GM18511 (cell line): ENCODE data around the gene HSD17B4.
"Not testable (repeated sequence)": the region's sequence is repeated elsewhere in the genome, so short reads cannot be mapped to it uniquely, and the experiment has no call there.

Source experiments
- ATAC-seq: cut with Tn5 transposase; IDR thresholded peaks from one replicate; pipeline ENCODE4 v1.9.1; 2021; ENCODE audit warnings: mild to moderate bottlenecking, moderate library complexity; ENCODE audit not compliant: unreplicated experiment

Gene HSD17B4, protein sequence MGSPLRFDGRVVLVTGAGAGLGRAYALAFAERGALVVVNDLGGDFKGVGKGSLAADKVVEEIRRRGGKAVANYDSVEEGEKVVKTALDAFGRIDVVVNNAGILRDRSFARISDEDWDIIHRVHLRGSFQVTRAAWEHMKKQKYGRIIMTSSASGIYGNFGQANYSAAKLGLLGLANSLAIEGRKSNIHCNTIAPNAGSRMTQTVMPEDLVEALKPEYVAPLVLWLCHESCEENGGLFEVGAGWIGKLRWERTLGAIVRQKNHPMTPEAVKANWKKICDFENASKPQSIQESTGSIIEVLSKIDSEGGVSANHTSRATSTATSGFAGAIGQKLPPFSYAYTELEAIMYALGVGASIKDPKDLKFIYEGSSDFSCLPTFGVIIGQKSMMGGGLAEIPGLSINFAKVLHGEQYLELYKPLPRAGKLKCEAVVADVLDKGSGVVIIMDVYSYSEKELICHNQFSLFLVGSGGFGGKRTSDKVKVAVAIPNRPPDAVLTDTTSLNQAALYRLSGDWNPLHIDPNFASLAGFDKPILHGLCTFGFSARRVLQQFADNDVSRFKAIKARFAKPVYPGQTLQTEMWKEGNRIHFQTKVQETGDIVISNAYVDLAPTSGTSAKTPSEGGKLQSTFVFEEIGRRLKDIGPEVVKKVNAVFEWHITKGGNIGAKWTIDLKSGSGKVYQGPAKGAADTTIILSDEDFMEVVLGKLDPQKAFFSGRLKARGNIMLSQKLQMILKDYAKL

DNA sequence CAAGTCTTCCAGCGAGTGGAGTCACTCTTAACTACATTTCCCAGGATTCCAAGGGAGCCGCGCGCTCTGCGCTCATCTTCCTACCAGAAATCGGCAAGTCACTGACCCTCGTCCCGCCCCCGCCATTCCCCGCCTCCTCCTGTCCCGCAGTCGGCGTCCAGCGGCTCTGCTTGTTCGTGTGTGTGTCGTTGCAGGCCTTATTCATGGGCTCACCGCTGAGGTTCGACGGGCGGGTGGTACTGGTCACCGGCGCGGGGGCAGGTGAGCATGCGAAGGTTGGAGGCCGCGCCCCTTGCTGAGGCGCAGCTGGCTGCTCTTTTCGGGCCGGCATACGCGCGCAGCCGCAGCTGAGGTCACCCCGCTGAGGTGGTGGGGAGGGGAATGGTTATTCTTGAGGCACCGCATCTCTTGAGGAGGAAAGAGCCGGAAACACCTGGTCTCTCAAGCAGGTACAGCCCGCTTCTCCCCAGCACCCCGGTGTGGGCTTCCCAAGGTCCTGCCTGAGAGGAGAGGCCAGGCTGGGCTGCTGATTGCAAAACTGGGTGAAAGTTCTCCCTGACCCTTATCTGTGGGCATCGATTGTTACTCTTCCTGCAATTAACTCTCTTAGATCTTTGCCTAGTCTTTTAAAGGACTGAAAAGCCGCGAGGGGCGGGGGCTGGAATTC, at the start of gene HSD17B4:
Gene HSD17B4, plus strand, starts transcription at position 125 of the 667 bp plus-strand sequence. Its CDS starts 79 bp downstream, at position 204.
- peak; percentile 97 for ATAC-seq

DNA sequence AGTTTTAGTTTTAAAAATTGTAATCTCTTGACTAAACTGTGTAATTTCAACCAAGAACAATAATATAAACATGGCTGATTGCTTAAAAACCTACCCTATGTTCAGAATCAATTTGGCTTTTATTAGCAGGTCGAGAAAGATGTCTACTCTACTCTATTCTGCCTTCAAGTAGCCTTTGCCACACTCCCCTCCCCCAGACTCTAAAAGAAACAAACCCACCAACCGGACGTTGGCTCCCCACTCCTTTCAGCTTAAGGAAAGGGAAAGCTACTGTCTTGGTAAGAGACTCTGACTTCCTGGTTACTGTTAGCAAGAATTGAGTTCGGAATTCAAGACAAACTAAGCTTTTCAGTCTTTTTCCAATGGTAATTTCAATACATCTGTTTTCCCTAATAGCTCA, 49.7 kb upstream of the HSD17B4 start:
- ATAC-seq = no peak

DNA sequence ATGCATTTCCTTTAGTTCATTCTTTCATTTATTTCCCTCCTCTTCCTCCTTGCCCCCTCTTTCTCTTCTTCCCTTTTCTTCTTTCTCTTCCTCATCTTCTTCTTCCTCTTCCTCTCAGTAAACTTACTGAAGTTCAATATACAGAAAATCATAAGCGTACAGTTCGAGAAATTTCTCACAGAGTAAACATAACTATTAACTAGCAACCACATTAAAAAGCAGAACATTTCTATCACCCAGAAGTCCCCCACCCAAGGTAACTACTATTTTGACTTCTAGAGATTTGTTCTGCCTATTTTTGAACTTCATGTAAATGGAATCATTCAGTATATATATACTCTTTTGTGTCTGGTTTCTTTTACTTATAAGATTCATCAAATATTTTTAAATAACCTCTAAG, 48.3 kb upstream of the HSD17B4 start:
- no peak for ATAC-seq

DNA sequence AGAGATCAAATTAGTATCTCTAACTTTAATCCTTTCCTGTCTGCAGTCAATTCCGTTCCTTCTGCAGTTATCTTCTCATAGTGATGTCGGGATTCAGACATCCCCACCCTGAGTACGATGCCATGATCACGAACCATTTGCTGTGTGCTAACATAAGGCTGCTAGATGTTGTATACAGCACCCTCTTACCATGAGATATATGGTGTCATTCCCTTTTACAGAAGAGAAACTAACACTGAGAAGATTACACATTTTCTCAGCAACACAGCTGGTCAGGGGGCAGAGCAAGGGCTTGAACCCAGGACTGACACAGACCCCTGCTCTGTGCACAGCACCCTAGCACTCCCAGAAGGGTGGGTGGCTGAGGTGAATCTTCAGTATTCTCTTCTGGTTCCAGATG, 46.9 kb upstream of the HSD17B4 start:
- peak; percentile 42 for ATAC-seq

DNA sequence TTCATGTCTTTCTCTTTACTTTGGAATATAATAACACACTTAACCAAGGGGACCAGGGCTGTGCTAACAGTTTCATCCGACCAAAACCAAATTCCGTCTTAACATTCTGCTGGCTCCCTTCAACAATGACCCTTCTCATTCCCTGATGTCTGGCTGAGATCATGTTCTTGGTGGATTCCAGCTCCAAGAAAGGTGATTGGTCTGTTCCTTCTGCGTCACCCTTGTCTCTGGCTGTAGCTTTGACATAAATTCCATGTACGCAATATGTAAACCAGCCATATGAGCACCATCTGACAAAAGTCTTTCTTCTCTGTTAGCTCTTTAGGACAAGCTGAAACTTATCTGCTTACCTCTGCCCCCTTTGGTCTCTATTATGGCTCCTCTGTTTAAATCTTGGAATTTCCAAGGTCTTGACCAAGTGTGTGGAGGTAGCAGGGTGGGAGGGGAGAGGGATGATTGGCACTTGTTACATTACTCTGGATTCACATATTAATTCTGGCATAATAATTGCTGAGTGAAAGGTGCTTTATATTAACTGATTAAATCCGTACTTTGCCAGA, 45.7 kb upstream of the HSD17B4 start:
- no peak for ATAC-seq

DNA sequence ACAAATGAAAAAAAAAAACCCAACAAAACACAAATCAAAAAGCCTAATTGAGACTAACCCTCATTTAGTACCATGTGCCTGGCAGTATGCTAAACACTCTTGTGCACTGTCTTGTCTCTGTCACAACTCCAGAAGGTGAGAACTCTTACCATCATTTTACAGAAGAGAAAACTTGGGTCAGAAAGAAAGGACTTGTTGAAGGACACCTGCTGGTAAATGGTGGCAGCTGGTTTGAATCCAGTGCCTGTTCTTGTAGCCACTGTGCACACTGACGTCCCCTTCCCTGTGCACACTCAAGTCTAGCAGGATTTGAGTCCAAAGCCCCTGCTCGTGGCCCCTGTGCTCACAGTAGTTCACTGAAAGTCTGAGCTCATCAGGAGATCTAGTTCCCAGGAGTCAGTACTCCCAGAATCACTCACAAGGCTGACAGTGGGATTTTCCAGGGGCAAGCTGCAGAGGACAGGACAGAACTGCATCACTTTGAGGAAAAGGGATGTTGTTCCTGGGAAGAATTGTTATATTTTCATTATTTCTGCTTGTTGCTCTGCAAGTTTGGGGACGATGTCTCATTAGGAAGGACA, 43.0 kb upstream of the HSD17B4 start:
- ATAC-seq = peak; percentile 36

DNA sequence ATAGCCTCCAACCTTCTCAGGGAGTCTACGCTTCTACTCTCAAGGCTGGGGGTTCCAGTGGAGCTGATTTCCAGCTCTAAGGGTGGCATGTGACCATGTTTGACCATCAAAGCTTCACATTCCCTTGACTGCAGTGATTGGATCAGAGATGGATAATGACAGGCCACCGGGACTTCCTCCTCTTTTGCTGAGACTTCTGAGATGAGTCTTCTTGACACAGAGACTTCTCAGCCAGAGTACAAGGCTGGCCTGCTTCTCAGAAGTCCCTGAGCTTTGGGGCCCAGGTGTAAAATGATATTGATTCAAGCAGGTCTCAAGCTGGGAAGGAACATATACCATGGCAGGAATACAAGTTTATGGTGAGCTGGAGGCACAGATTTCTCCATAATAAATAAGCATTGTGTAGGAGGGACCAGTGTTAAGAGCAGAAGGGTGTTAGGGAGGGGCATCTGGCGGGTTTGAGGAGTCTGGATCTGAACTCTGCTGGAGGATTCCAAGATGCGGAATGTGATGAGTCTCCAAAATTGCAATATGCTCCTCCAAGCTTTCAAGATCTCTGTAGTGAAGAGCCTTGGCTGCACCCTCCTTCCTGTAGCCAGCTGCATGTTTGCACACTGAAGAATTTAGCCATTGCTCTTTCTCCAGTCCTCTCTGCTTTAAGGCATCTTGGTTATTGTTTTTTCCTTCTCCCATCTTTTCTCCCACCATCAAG, 41.7 kb upstream of the HSD17B4 start:
- peak; percentile 34 for ATAC-seq

DNA sequence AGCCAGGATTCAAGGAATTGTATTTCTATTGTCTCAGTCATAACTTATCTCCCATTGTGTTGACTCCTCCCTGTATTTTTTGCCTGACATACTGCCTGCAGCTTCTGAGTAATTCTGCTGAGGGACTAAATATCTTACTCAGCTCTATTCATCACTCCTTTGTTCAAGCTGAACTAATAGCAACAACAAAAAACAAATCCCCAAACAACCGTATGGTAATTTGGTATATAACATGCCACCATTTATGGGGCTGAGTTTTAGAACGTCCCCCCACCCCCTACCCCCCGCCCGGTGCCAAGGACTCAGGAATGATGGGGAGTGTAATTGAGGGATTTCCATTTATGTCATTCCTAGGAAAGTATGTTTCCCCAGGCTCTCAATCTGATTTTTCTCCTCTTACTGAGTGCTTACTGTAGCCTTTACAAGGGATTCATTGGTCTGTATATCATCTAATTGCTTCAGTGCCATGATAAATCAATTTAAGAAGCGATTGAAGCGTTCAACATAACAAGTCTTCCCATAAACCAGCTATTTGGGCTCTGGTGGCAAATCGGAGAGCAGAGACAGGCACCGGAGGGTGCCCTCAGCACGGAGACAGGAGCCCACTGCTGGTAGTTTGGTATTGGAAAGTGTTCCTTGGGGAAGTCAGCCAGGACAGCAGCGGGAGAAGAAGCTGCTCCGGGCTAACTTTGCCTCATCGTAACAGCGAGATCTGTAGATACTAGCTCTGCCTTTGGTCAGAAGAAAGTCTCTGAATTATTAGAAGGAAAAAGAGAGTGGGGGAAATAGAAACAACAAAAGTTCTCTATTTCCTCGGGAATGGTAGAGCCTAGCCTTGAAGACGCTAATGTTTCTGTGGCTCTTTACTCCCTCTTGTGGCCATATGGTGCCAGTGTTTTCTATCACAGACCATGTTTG, 40.7 kb upstream of the HSD17B4 start:
- peak; percentile 73 for ATAC-seq

DNA sequence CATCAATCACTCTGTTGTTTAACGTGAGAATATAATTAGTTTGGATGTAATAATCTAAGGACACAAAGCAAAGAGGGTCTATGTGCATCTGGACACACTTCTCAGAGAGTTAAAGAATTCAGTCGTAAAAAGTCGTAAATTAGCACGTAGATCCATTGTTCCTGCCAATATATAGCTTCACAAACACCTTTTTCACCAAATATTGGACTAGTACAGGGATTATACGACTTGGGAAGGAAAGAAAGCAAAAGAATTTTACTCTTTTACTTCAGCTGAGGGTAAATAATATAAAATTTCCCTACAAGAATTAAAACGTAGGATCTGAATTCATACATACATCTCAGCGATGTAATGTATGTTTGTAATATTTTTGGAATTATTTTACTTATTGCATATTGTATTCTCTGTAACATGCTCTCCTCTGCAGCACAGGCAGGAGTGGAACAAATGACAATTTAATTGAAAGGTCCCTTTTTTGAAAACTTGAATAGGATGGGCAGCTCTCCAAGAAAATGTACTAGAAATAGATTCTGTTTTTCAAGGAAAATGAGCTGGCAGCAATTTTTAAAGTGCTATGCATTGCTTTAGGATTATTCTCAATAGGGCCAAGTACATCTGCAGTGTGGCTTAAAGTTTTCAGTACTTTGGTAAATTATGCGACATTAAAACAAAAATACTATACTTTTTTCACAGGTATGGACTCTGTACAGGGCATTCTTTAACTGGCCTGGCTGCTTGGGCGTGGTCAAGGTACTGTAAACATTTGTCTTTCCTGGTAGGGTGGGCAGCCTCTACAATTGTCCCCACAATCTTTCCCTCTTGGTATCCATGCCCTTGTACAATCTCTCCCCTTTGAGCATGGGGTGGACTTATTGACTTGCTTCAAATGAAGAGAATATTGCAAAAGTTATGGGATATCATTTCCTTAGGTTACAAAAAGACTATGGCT, 39.7 kb upstream of the HSD17B4 start:
- no peak for ATAC-seq

DNA sequence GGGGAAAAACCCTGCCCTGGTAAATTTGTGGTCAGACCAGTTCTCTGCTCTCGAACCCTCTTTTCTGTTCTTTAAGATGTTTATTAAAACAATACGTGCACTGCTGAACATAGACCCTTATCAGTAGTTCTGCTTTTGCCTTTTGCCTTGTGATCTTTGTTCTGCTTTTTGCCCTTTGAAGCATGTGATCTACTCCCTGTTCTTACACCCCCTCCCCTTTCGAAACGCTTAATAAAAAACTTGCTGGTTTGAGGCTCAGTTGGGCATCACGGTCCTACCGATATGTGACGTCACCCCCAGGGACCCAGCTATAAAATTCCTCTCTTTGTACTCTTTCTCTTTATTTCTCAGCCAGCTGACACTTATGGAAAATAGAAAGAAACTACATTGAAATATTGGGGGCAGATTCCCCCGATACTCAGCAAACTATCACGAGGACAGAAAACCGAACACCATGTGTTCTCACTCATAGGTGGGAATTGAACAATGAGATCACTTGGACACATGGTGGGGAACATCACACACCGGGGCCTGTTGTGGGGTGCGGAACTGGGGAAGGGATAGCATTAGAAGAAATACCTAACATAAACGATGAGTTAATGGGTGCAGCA, 38.1 kb upstream of the HSD17B4 start:
- ATAC-seq = peak; percentile 33

DNA sequence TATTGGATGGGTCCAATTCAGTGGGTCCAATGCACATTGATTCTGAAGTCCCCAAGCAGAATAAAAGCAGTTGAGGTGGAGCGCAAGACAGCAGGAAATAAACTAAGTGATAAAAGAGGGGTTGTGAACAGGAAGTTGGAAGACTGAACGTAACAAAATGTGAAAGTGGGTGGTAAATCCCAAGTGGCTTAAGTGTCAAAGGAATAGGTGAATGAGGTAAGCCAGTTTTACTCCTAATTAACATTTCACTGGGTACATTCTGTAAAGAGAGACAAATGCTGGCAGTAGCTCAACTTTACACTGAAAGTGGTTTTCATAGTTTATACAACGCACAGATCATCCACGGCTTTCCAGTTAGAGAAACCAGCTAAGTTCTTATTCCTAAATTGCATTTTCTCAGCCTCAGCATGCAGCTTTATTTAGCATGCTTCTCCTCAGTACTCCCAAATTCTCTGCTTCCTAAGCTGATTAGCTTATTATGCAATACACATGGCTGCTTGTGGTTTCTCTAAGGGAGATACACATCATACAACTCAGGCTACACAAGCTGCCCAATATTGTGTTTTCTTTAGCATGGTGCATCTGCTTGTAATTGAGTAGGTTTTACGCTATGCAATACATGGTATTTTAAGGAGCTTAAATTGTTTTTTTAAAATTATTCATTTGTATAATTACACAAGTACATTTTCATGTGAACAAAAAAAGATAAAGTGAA, 34.2 kb upstream of the HSD17B4 start:
- no peak for ATAC-seq

DNA sequence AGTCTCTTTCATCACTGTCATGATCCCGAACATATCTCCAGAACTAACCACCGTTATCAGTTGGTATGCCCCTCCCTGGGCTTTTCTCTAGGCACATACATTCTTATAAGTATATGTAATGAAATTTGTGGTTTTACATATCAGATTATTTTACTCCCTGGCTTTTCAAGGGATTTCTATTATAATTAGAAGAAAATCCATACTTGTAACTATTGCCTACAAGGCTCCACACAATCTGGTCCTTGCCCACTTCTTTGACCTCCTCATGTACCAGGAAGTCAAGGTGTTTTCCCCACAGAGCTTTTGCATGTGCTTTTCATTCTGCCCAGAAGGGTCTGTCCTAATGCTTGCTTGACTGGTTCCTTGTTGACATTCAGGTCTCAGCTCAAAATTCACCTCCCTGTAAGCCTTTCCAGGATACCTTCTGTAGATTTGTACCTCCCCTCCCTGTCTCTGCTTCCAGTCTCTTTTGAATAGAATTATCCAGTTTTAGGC, 33.6 kb upstream of the HSD17B4 start:
- peak; percentile 61 for ATAC-seq

DNA sequence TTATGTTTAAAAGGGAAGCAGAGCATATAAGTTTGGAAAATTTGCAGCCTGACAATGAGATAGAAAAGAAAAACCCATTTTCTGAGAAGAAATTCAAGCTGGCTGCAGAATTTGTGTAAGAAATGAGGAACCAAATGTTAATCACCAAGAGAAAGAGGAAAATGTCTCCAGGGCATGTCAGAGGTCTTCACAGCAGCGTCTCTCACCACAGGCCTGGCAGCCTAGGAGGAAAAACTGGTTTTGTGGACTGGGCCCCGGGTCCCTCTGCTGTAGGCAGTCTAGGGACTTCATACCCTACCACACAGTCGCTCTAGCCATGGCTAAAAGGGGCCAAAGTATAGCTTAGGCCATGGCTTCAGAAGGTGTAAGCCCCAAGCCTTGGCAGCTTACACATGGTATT, 32.1 kb upstream of the HSD17B4 start:
- ATAC-seq = no peak

DNA sequence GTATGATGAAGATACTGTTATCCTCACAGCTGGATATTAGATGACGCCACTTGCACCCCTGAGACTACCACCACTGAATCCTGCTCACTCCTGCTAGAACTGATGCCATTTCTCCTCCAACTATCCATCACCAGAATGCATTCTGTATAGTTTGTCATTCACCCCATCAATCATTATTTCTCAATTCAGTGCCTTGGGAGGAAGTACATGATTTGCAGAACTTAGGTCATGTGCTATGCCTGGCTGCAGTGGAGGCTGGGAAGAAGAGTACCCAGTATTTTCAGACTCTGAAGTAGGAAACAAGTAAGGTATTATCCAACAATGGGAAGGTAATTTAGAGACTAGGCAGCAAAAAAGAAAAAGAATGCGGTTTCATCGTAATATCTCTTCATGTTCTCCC, 26.2 kb upstream of the HSD17B4 start:
- ATAC-seq = no peak

DNA sequence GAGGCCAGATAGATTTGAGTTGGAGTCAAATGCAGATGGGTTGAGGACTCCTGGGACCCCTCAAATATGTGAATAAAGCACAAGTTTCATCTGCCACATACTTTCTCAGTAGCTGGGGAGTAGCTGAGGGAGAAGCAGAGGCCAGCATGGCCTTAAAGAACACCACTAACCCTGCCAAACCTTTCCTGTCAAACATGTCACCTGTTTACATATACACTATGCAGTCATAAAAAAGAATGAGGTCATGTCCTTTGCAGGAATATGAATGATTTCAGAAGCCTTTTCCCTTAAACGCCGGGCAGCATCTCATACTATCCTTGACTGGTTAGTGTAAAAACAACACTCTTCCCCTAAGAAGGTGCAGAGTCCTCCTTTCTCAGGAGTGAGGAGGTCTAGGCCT, 25.2 kb upstream of the HSD17B4 start:
- ATAC-seq = no peak

DNA sequence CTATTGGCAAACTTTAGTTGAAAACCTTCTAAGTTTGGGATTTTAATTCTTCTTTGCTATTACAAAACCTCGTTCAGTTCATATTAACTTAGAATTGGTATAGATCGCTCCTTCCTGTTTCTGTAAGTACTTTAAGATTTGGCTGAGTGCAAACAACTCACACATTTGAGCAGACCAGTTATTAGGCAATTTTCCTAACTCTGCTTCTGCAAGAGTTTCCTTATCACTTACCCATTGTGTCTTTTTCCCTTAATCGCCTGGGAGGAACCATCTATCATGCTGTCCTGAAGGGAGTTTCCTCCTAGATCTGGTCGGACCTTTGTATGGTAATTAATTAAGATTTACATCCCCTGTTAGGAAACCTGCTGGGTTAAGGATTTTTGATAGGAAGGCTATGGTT, 24.7 kb upstream of the HSD17B4 start:
- ATAC-seq = not testable (repeated sequence)

DNA sequence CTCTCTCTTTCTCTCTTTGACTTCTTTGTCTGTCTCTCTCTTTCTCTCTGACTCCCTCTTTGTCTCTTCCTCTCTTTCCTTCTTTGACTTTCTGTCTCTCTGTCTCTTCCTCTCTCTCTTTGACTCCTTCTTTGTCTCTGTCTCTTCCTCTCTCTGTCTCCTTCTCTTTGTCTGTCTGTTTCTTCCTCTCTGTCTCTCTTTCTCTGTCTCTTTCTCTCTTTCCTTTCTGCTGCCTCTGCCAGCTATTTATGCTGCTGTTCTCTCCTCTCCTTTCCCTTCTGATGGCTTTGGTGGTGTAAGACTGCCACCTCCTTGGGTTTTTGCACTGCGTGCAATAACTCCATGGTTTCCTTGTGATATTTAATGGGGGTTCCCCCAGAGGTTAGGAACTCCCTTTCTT, 24.1 kb upstream of the HSD17B4 start:
- ATAC-seq = not testable (repeated sequence)
